Vagina (tissue), 2 donors: Measurements from ENCODE around the gene DFFB.

ENCODE experiments used
- POLR2A ChIP-seq, 2 donors: fragments of 450-650 bp; IDR thresholded peaks; one replicate each; pipeline ENCODE4 v1.6.1; 2017; ENCODE audit warnings: antibody characterized with exemption in 2 of 2, mild to moderate bottlenecking in 2 of 2, moderate library complexity in 2 of 2
- POLR2AphosphoS5 ChIP-seq, 2 donors: sonication (generic); formaldehyde crosslinking; IDR thresholded peaks; one replicate each; pipeline ENCODE4 v1.9.0; 2017; ENCODE audit warnings: antibody characterized with exemption in 2 of 2, mild to moderate bottlenecking in 2 of 2, low read depth in 1 of 2; ENCODE audit not compliant: insufficient read depth in 1 of 2
- TF ChIP-seq, protein P1 (sequence below), 3 experiments: fragments of 450-650 bp in 2 of 3; fragments of 200-600 bp in 1 of 3; sonication (generic) in 1 of 3; IDR thresholded peaks; one replicate each; pipeline ENCODE4 v1.5.1; 2017 to 2019; ENCODE audit warnings: antibody characterized with exemption in 3 of 3, mild to moderate bottlenecking in 2 of 3, moderate library complexity in 2 of 3

GRCh38 chr1:3905266-3905952 lies 48.1 kb downstream of the DFFB start:
- TF ChIP-seq POLR2A (IDR thresholded peaks at IDR 0.05) = no peak
- TF ChIP-seq, protein P1, sequence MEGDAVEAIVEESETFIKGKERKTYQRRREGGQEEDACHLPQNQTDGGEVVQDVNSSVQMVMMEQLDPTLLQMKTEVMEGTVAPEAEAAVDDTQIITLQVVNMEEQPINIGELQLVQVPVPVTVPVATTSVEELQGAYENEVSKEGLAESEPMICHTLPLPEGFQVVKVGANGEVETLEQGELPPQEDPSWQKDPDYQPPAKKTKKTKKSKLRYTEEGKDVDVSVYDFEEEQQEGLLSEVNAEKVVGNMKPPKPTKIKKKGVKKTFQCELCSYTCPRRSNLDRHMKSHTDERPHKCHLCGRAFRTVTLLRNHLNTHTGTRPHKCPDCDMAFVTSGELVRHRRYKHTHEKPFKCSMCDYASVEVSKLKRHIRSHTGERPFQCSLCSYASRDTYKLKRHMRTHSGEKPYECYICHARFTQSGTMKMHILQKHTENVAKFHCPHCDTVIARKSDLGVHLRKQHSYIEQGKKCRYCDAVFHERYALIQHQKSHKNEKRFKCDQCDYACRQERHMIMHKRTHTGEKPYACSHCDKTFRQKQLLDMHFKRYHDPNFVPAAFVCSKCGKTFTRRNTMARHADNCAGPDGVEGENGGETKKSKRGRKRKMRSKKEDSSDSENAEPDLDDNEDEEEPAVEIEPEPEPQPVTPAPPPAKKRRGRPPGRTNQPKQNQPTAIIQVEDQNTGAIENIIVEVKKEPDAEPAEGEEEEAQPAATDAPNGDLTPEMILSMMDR (IDR thresholded peaks at IDR 0.05) = no peak
- TF ChIP-seq POLR2AphosphoS5 (IDR thresholded peaks at IDR 0.05; ENCODE audit: insufficient read depth in 1 of 2, low read depth in 1 of 2) = no peak
